SK-N-MC (cell line): ENCODE results near the gene PPHLN1.
A peak's percentile ranks its signal among the peaks of the same experiment; 100 is the strongest.

Experiments
- DNase-seq: peaks from one replicate; pipeline ENCODE4 v3.0.0-alpha.2; 2011; ENCODE audit warnings: low read depth, low spot score
- H3K27ac ChIP-seq: fragments of 200-600 bp; sonication (generic); 2 replicates; pipeline ENCODE4 v1.5.1; 2016; ENCODE audit warnings: mixed run types
- H3K36me3 ChIP-seq: fragments of 200-600 bp; sonication (generic); 2 replicates; pipeline ENCODE4 v1.6.1; 2017; ENCODE audit warnings: antibody characterized with exemption, low read length, mixed read lengths; ENCODE audit not compliant: insufficient read depth
- H3K4me3 ChIP-seq: fragments of 200-600 bp; sonication (generic); 2 replicates; pipeline ENCODE4 v1.5.1; 2016
- H3K9ac ChIP-seq: fragments of 200-600 bp; sonication (generic); 2 replicates; pipeline ENCODE4 v1.8.0; 2017; ENCODE audit warnings: mixed run types, mixed read lengths; ENCODE audit not compliant: insufficient read length
- H3K9me3 ChIP-seq: fragments of 200-600 bp; sonication (generic); 2 replicates; pipeline ENCODE4 v1.6.1; 2017; ENCODE audit warnings: low read depth, mild to moderate bottlenecking, antibody characterized with exemption, low read length, moderate library complexity, mixed read lengths
- EZH2 ChIP-seq: fragments of 200-600 bp; sonication (generic); IDR thresholded peaks from one replicate; pipeline ENCODE4 v1.6.1; 2017; ENCODE audit warnings: antibody characterized with exemption
- FOXP2 ChIP-seq: optimal IDR thresholded peaks from 2 replicates; pipeline ENCODE3; 2011; ENCODE audit warnings: mild to moderate bottlenecking, moderate library complexity; ENCODE audit not compliant: insufficient read depth; ENCODE audit errors: extremely low read length, control extremely low read depth
- POLR2AphosphoS5 ChIP-seq: IDR thresholded peaks from 2 replicates; pipeline ENCODE4 v1.6.1; 2012; ENCODE audit warnings: mild to moderate bottlenecking, low read depth, low read length, borderline replicate concordance

The PPHLN1 gene

GRCh38 chr12:42285431-42285830, 40.5 kb upstream of the PPHLN1 start:
- DNase-seq: no peak
- no peaks in the 10 kb centered on the region for H3K36me3 ChIP-seq
- no peaks in the 10 kb centered on the region for H3K9me3 ChIP-seq
- TF ChIP-seq EZH2 (no peak), FOXP2 (no peak), POLR2AphosphoS5 (no peak)
- H3K27ac ChIP-seq: peak overlapping the region; percentile 50; the same call in 1 of the 2 replicates
- no peak overlapping the region for H3K9ac ChIP-seq
- no peak overlapping the region for H3K4me3 ChIP-seq

GRCh38 chr12:42286741-42287140, 39.2 kb upstream of the PPHLN1 start:
- Histone ChIP-seq H3K27ac (no peak overlapping the region), H3K9me3 (no peaks in the 10 kb centered on the region), H3K9ac (no peak overlapping the region), H3K4me3 (no peak overlapping the region), H3K36me3 (no peaks in the 10 kb centered on the region)
- TF ChIP-seq FOXP2: no peak
- TF ChIP-seq EZH2: no peak
- no peak for TF ChIP-seq POLR2AphosphoS5
- no peak for DNase-seq

- no peak for DNase-seq
- Histone ChIP-seq H3K36me3 (no peaks in the 10 kb centered on the region), H3K27ac (no peak overlapping the region), H3K4me3 (no peak overlapping the region), H3K9me3 (no peaks in the 10 kb centered on the region), H3K9ac (no peak overlapping the region)
- TF ChIP-seq FOXP2 (no peak), EZH2 (no peak), POLR2AphosphoS5 (no peak)
Observed at GRCh38 chr12:42288544-42288943, 37.4 kb upstream of the PPHLN1 start.

GRCh38 chr12:42291680-42292079, 34.3 kb upstream of the PPHLN1 start:
- Histone ChIP-seq H3K27ac (no peak overlapping the region), H3K9ac (no peak overlapping the region), H3K9me3 (no peaks in the 10 kb centered on the region), H3K36me3 (no peaks in the 10 kb centered on the region), H3K4me3 (no peak overlapping the region)
- TF ChIP-seq FOXP2 (no peak), POLR2AphosphoS5 (no peak), EZH2 (no peak)
- DNase-seq: no peak

- Histone ChIP-seq H3K9ac (no peak overlapping the region), H3K4me3 (no peak overlapping the region), H3K9me3 (no peaks in the 10 kb centered on the region), H3K36me3 (no peaks in the 10 kb centered on the region), H3K27ac (no peak overlapping the region)
- TF ChIP-seq POLR2AphosphoS5 (no peak), FOXP2 (no peak), EZH2 (no peak)
- DNase-seq: no peak
Observed at GRCh38 chr12:42296503-42297109, 29.4 kb upstream of the PPHLN1 start.

- Histone ChIP-seq H3K4me3 (no peak overlapping the region), H3K9ac (no peak overlapping the region), H3K27ac (no peak overlapping the region; the same call in 1 of the 2 replicates), H3K9me3 (no peaks in the 10 kb centered on the region), H3K36me3 (no peaks in the 10 kb centered on the region)
- DNase-seq: no peak
- no peak for TF ChIP-seq EZH2
- no peak for TF ChIP-seq POLR2AphosphoS5
- no peak for TF ChIP-seq FOXP2
Observed at GRCh38 chr12:42298887-42299286, 27.1 kb upstream of the PPHLN1 start.

GRCh38 chr12:42299392-42300308, 26.3 kb upstream of the PPHLN1 start:
- no peak overlapping the region for H3K9ac ChIP-seq
- H3K9me3 ChIP-seq: no peaks in the 10 kb centered on the region
- H3K36me3 ChIP-seq: no peaks in the 10 kb centered on the region
- no peak overlapping the region for H3K4me3 ChIP-seq
- no peak for DNase-seq
- TF ChIP-seq EZH2 (no peak), FOXP2 (no peak), POLR2AphosphoS5 (no peak)
- H3K27ac ChIP-seq: no peak overlapping the region; the same call in 1 of the 2 replicates

- no peak for DNase-seq
- Histone ChIP-seq H3K36me3 (no peaks in the 10 kb centered on the region), H3K9me3 (no peaks in the 10 kb centered on the region), H3K27ac (no peak overlapping the region), H3K4me3 (no peak overlapping the region), H3K9ac (no peak overlapping the region)
- no peak for TF ChIP-seq POLR2AphosphoS5
- TF ChIP-seq FOXP2: no peak
- no peak for TF ChIP-seq EZH2
Observed at GRCh38 chr12:42306297-42306696, 19.7 kb upstream of the PPHLN1 start.
